Dendritic cell treated with granulocyte-macrophage colony-stimulating factor and Interleukin-4, amounts not matched to agents 40 ng/mL and 50 ng/mL, for 4 days (primary cell): ENCODE measurements around the gene SLC13A5.
"Not testable (repeated sequence)": the region's sequence is repeated elsewhere in the genome, so short reads cannot be mapped to it uniquely, and the experiment has no call there.

Experiments
- H3K27ac Mint-ChIP-seq: one replicate; pipeline ENCODE4 v1.8.0; 2022; ENCODE audit warnings: mild to moderate bottlenecking, mixed read lengths
- H3K27me3 Mint-ChIP-seq: one replicate; pipeline ENCODE4 v1.8.0; 2022; ENCODE audit warnings: mild to moderate bottlenecking, mixed read lengths
- H3K36me3 Mint-ChIP-seq: one replicate; pipeline ENCODE4 v1.8.0; 2022; ENCODE audit warnings: low read depth, mixed read lengths
- H3K4me1 Mint-ChIP-seq: one replicate; pipeline ENCODE4 v1.8.0; 2022; ENCODE audit warnings: low read depth, mixed read lengths
- H3K4me3 Mint-ChIP-seq: one replicate; pipeline ENCODE4 v1.8.0; 2022; ENCODE audit warnings: mild to moderate bottlenecking, moderate library complexity, mixed read lengths
- H3K9me3 Mint-ChIP-seq: one replicate; pipeline ENCODE4 v1.8.0; 2022; ENCODE audit warnings: mixed read lengths
- intact Hi-C: fragments of 100-400 bp; cut with micrococcal nuclease; formaldehyde crosslinking; loops from one replicate; pipeline ENCODE4 v1.15.0; 2022

Gene SLC13A5

GRCh38 chr17:6658411-6658810 is 54.8 kb downstream of the SLC13A5 start:
- intact Hi-C loops, H3K4me3 Mint-ChIP-seq, H3K9me3 Mint-ChIP-seq, H3K27ac Mint-ChIP-seq: not testable (repeated sequence)
- H3K36me3 Mint-ChIP-seq: peaks cover 36% of the 10 kb centered on the region
- H3K27me3 Mint-ChIP-seq: peaks cover 41% of the 10 kb centered on the region
- peaks cover 75% of the 10 kb centered on the region for H3K4me1 Mint-ChIP-seq

- peak overlapping the region; percentile 75 for H3K4me3 Mint-ChIP-seq
- H3K4me1 Mint-ChIP-seq: peaks cover 75% of the 10 kb centered on the region
- H3K27ac Mint-ChIP-seq: peak overlapping the region; percentile 61
- intact Hi-C loops: no loop called here
- H3K27me3 Mint-ChIP-seq: peaks cover 45% of the 10 kb centered on the region
- H3K36me3 Mint-ChIP-seq: peaks cover 35% of the 10 kb centered on the region
- H3K9me3 Mint-ChIP-seq: no peaks in the 10 kb centered on the region
These were observed 55.4 kb downstream of the SLC13A5 start for GRCh38 chr17:6657633-6658287.

- peaks cover 74% of the 10 kb centered on the region for H3K4me1 Mint-ChIP-seq
- H3K9me3 Mint-ChIP-seq, intact Hi-C loops: not testable (repeated sequence)
- H3K27ac Mint-ChIP-seq: peak overlapping the region; percentile 61
- peaks cover 48% of the 10 kb centered on the region for H3K27me3 Mint-ChIP-seq
- peaks cover 31% of the 10 kb centered on the region for H3K36me3 Mint-ChIP-seq
- H3K4me3 Mint-ChIP-seq: peak overlapping the region; percentile 75
These were observed 56.2 kb downstream of the SLC13A5 start for GRCh38 chr17:6656797-6657632.

GRCh38 chr17:6655732-6656361 is 57.3 kb downstream of the SLC13A5 start:
- Mint-ChIP-seq H3K36me3 (peaks cover 38% of the 10 kb centered on the region), H3K4me1 (peaks cover 66% of the 10 kb centered on the region), H3K27me3 (peaks cover 48% of the 10 kb centered on the region), H3K4me3 (peak overlapping the region; percentile 74), H3K27ac (peak overlapping the region; percentile 25)
- intact Hi-C loops, H3K9me3 Mint-ChIP-seq: not testable (repeated sequence)

DNA sequence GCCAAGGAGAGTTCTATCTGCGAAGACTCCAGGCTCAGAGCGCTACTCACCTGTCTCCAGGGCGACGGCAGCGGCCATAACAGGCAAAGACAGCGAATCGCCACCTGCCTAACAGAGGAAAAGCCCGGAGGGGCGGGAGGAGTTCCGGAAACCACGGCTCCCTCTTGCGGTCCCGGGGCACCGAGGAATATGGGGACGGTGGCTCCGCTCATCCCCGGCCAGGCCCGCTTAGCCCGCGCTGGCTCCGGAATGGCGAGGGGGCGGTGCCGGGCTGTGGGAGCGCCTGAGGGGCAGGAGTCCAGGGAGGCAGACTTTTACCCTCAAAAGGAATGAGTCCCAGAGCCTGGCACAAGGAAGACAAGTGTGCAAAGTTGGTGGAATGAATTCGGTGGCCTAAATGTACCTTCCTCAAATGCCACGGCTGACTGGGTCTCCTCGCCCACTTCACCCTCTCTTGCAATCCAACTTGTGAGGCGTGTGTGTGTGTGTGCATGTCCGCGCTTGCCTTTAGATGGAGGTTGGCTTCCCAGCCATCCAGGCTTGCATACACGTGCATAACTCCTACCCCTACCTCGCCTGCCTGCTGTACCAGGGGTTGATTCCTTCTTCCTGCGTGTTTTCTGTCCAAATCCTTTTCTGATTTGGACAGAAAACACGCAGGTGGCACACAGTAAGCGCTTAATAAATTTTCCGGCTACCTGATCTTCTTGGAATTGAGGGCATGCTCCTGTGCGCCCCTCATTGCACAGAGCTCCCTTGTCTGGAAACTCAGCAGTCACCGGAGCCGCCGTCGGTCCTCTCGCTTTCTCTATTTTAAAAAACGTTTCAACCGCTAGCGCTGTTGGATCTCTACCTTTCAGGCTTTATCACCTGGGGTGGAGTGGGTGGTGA is 58.1 kb downstream of the SLC13A5 start:
- intact Hi-C loops: no loop called here

DNA sequence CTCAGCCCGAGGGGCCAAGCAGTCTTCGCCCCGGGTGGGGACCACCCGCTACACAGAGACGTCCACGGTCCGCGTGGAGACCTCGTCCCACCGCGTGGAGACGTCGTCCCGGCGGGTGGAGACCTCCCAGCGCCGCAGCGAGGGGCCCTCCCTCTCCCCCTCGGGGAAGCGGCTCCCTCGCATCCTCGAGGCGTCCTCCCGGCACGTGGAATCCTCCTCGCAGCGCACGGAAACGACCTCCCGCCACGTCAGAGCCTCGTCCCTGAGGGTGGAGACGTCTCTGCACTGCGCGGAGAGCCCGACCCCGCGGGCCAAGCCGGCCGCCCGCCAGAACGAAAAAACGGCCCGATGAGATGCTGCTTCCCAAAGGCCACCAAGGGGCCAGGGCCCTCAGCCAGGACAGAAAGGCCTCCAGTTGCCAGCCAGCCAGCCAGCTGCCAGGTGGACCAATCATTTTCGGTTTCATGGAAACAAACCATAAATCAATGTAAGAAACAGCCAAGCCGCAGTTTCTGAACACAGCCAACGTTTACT is 61.2 kb downstream of the SLC13A5 start:
- peaks cover 65% of the 10 kb centered on the region for H3K36me3 Mint-ChIP-seq
- intact Hi-C loops: no loop called here
- H3K9me3 Mint-ChIP-seq: no peaks in the 10 kb centered on the region
- H3K27ac Mint-ChIP-seq: peak overlapping the region; percentile 98
- H3K4me1 Mint-ChIP-seq: peaks cover 71% of the 10 kb centered on the region
- H3K27me3 Mint-ChIP-seq: peaks cover 36% of the 10 kb centered on the region
- H3K4me3 Mint-ChIP-seq: peak overlapping the region; percentile 96

More for the DNA sequence above, 58.1 kb downstream of the SLC13A5 start:
- peak overlapping the region; percentile 59 for H3K4me3 Mint-ChIP-seq
- H3K27me3 Mint-ChIP-seq: peaks cover 48% of the 10 kb centered on the region
- peaks cover 64% of the 10 kb centered on the region for H3K4me1 Mint-ChIP-seq
- H3K36me3 Mint-ChIP-seq: peaks cover 41% of the 10 kb centered on the region
- H3K27ac Mint-ChIP-seq: peak overlapping the region; percentile 25
- no peaks in the 10 kb centered on the region for H3K9me3 Mint-ChIP-seq

- peaks cover 35% of the 10 kb centered on the region for H3K27me3 Mint-ChIP-seq
- H3K4me1 Mint-ChIP-seq: peaks cover 76% of the 10 kb centered on the region
- intact Hi-C loops: no loop called here
- H3K27ac Mint-ChIP-seq: peak within 1 kb of the TSS; percentile 98
- no peaks in the 10 kb centered on the region for H3K9me3 Mint-ChIP-seq
- H3K36me3 Mint-ChIP-seq: peaks cover 71% of the 10 kb centered on the region
- H3K4me3 Mint-ChIP-seq: peak within 1 kb of the TSS; percentile 96
These were observed 61.7 kb downstream of the SLC13A5 start, which contains the start of the genes C17orf100 and MED31 for GRCh38 chr17:6651354-6651918. Gene C17orf100 (plus strand): TSS chr17:6651762. CDS start chr17:6651914, 152 bp downstream. Gene MED31 (minus strand): TSS chr17:6651605. CDS start chr17:6651528, 77 bp downstream.

DNA sequence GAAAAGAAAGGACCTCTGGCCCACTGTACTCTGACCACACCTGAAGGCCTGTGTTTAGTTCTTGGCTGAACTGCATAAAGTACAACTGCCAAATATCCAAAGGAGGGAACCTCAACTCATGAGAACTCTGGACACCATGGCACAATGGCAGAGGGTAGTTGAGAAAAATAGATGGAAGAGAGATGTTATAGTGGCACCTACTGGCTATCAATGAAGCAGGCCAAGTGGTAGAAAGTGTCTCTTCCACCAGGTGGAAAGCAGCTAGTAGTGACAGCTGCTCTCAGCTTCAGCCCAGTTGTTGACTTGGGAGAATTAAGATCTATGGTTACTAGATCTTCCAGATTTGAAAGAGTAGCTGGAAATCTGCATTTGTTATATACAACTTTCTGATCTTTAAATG is 65.0 kb downstream of the SLC13A5 start:
- peak overlapping the region; percentile 52 for H3K27ac Mint-ChIP-seq
- peaks cover 51% of the 10 kb centered on the region for H3K4me1 Mint-ChIP-seq
- peaks cover 79% of the 10 kb centered on the region for H3K36me3 Mint-ChIP-seq
- no peak overlapping the region for H3K4me3 Mint-ChIP-seq
- no peaks in the 10 kb centered on the region for H3K9me3 Mint-ChIP-seq
- H3K27me3 Mint-ChIP-seq: peaks cover 6% of the 10 kb centered on the region
- intact Hi-C loops: loop anchor here (1.0 to 10.0 kb wide), 2 partner anchors 175 to 367 kb away; partner anchors contain the start of gene RNASEK

DNA sequence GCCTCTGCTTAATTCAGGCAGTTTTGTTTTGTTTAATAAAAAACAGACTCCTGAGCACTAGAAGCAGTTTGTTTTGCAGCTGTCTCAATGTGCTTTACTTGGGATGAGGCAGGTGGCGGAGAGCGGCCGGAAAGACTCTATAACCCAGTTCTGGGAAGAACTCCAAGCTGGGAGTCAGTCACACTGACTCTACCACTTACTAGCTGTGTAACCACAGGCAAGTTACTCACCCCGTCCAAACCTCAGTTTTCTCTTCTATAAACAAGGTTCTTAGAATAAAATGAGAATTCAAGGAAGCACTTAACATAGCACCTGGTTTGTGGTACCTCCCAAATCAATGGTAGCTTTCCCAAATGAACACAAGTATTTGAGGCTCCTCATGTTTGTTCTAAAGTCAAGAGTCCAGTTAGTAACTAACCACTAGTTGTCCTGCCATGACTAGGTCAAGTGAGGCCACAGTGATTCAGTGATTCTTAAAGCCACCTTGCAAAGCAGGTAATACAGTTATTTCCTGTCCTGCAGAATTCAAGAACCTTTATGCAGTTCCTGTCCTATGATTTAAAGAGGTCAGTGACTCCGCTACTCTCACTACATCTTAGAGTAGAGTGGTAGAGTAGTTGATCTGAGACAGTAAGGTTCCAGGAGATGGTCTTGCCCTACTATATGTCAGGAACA is 69.6 kb downstream of the SLC13A5 start:
- H3K36me3 Mint-ChIP-seq: peaks cover 84% of the 10 kb centered on the region
- intact Hi-C loops: loop anchor here (10.0 kb wide), 1 partner anchor 371 kb away; the partner anchor contains the start of gene RNASEK
- peaks cover 3% of the 10 kb centered on the region for H3K27me3 Mint-ChIP-seq
- no peak overlapping the region for H3K27ac Mint-ChIP-seq
- peaks cover 49% of the 10 kb centered on the region for H3K4me1 Mint-ChIP-seq
- no peaks in the 10 kb centered on the region for H3K9me3 Mint-ChIP-seq
- no peak overlapping the region for H3K4me3 Mint-ChIP-seq

DNA sequence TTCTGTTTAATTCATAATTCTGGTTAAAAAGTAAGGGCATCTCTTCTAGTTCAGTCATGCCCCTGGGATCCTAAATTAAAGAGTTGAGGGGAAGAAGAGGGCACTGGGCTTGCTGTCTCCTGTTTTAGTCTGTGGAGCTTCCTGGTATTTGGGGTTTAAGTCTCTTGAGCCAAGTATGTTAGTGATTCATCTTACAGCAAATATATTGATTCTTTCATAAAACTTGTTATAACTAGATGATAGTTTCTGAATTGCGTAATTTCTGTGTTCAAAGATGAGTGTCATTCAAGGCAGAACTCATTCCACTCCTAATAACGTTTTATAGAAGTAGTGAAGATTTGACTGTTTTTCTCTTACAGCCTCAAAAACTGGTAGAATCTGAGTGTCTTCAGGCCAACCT is 70.6 kb downstream of the SLC13A5 start:
- intact Hi-C loops: loop anchor here (10.0 kb wide), 1 partner anchor 372 kb away; the partner anchor contains the start of gene RNASEK
- H3K36me3 Mint-ChIP-seq: peaks cover 80% of the 10 kb centered on the region

DNA sequence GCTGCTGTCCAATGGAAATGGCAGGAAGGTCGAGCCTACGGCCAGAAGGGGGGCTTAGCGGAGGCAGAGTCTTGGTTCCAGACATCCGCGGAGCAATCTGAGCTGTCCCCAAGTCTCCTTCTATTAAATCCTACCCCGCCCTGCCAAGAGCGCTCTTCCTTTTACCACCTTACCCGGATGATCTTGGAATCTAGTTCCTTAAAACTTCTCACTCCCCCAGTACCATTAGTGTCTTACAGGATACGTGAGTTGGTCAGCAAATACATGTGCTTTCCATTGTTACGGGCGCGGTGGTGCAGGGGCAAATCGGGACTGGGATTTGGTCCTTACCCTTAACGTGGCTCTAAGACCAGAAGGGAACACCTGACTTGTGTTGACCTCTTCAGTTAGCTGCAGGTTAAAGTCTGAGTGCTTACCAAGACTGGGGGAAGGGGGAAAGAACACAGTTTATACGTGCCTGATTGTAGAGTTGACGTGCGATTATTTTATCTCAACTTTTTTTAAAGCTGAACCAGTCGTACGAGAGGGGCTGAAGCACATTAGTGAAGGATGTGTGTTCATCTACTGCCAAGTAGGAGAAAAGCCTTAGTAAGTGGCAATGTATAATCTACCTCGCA is 71.8 kb downstream of the SLC13A5 start:
- Mint-ChIP-seq H3K27me3 (peaks cover 3% of the 10 kb centered on the region), H3K4me1 (peaks cover 48% of the 10 kb centered on the region), H3K36me3 (peaks cover 79% of the 10 kb centered on the region), H3K4me3 (peak overlapping the region; percentile 93), H3K27ac (peak overlapping the region; percentile 89), H3K9me3 (no peaks in the 10 kb centered on the region)
- intact Hi-C loops: loop anchor here (10.0 kb wide), 1 partner anchor 373 kb away; the partner anchor contains the start of gene RNASEK

More for the DNA sequence above, 70.6 kb downstream of the SLC13A5 start:
- Mint-ChIP-seq H3K27me3 (peaks cover 3% of the 10 kb centered on the region), H3K4me1 (peaks cover 49% of the 10 kb centered on the region), H3K27ac (no peak overlapping the region), H3K4me3 (no peak overlapping the region), H3K9me3 (no peaks in the 10 kb centered on the region)
